ENCODE data around the gene JAGN1.
A peak's percentile ranks its signal among the peaks of the same experiment; 100 is the strongest.

The JAGN1 gene

DNA sequence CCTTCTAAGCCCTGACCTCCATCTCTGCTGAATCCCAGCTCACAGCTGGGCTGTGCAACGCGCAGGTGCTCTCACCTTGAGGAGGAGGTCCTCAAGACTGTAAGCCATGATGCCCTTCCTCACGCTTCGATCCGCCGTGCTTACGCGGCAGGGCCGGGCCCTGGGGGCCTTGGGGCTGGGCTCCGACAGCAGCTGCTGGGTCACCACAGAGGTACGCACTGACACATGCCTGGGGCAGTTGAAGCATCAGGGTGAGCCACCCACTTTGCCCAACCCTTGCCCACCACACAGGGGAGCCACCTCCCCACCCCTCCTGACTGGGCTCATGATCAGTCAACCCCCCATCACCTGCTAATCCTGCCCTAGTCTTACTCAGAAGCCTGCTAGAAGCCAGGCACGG is 13.4 kb upstream of the JAGN1 start:
- Histone ChIP-seq H3K27me3 (replicated peaks in 2 of 5; ENCODE audit: control insufficient read depth in 4 of 5, insufficient read depth in 5 of 5, low read length in 4 of 5) (no peaks in the 10 kb centered on the region), H3K4me3 (ENCODE audit: control insufficient read depth in 1 of 7, extremely low read depth in 1 of 7, insufficient read depth in 4 of 7, low read depth in 2 of 7, low read length in 6 of 7) (no peak overlapping the region), H3K36me3 (ENCODE audit: control insufficient read depth in 4 of 4, insufficient read depth in 4 of 4, low read length in 3 of 4) (no peaks in the 10 kb centered on the region), H3K27ac (ENCODE audit: insufficient read depth in 1 of 2, low read depth in 1 of 2, low read length in 2 of 2, poor library complexity in 1 of 2, severe bottlenecking in 2 of 2) (no peak overlapping the region), H3K9me3 (ENCODE audit: control extremely low read depth in 1 of 5, control insufficient read depth in 4 of 5, insufficient read depth in 2 of 5, low read depth in 1 of 5, low read length in 4 of 5) (no peaks in the 10 kb centered on the region), H3K4me1 (ENCODE audit: control extremely low read depth in 1 of 4, control insufficient read depth in 4 of 4, insufficient read depth in 4 of 4, low read length in 3 of 4) (no peaks in the 10 kb centered on the region)
- ChIA-PET POLR2A (no interaction called here), CTCF (interaction anchor here (1.1 to 1.3 kb wide), 2 partner anchors 16 to 56 kb away, joined by 3 read pairs; no protein-coding TSS in a partner anchor)
- 93% methylated on average over 11 of the region's 12 CpGs for WGBS (ENCODE audit: insufficient coverage)
- peak in 2 of 3 donors; percentile 40 to 46 for DNase-seq

DNA sequence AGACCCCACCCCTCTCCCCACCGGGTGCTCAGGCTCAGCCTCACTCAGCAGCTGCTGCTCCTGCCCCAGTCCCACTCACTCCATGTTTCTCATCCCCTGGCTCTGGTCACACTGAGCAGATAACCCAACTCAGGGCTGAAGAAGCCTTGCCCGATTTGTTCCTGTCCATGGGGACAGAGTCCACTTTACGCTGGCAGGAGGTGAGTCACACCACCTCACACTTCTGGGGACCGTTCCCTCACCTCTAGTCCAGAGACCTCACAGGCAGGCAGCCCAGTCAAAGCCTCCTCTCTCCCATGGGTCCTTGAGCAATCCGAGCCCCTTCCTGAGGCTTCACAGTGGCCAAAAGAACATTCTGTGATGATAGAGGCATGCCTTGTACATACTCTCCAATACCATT is 11.7 kb upstream of the JAGN1 start:
- POLR2A ChIA-PET = no interaction called here
- Histone ChIP-seq H3K27ac (ENCODE audit: insufficient read depth in 1 of 2, low read depth in 1 of 2, low read length in 2 of 2, poor library complexity in 1 of 2, severe bottlenecking in 2 of 2) (no peak overlapping the region), H3K4me3 (ENCODE audit: control insufficient read depth in 1 of 7, extremely low read depth in 1 of 7, insufficient read depth in 4 of 7, low read depth in 2 of 7, low read length in 6 of 7) (no peak overlapping the region), H3K36me3 (ENCODE audit: control insufficient read depth in 4 of 4, insufficient read depth in 4 of 4, low read length in 3 of 4) (no peaks in the 10 kb centered on the region), H3K27me3 (replicated peaks in 2 of 5; ENCODE audit: control insufficient read depth in 4 of 5, insufficient read depth in 5 of 5, low read length in 4 of 5) (no peaks in the 10 kb centered on the region), H3K9me3 (ENCODE audit: control extremely low read depth in 1 of 5, control insufficient read depth in 4 of 5, insufficient read depth in 2 of 5, low read depth in 1 of 5, low read length in 4 of 5) (no peaks in the 10 kb centered on the region), H3K4me1 (ENCODE audit: control extremely low read depth in 1 of 4, control insufficient read depth in 4 of 4, insufficient read depth in 4 of 4, low read length in 3 of 4) (no peaks in the 10 kb centered on the region)
- CTCF ChIA-PET = interaction anchor here (1.0 to 1.5 kb wide), 2 partner anchors 15 to 24 kb away, joined by 3 to 4 read pairs; partner anchors contain the start of gene IL17RE
- 85% methylated on average over 3 of the region's 5 CpGs for WGBS (ENCODE audit: insufficient coverage)
- DNase-seq = no peak

DNA sequence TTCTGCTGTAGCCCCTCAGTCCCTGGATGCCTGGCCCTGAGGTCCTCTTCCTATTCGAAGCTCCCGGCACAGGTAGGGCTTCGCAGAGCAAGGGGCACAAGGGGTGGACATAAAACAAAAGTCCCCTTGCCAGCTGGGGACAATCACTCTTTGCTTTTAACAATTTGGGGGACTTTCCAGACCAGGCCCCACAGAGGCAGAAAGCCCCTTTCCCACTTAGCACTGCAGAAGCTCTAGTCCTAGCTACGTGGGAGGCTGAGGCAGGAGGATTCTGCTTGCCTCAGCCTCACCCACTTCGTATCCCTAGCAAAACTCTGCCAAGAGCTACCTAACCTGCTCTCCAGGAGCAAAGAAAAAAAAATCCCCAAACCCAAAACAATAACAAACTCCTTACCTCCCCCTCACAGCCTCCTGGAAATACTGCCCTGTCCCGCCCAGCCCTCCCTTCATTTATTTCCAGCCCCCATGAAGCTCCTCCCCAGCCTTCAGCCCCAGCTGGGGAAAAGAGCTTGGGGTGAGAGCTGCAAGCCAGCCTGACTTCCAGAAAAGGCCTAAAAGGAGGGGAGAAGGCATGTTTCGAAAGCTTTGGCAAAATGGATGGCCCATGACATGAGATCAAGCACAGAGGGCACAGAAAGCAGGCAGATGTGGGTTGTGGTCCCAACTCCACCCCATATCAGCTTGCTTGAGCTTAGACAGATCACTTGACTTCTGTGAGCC is 10.4 kb upstream of the JAGN1 start, which contains the start of gene CIDEC:
Gene CIDEC (minus strand): TSS at position 424 of the 720 bp plus-strand sequence. CDS start 1,767 bp downstream, outside the sequence.
- POLR2A ChIA-PET = no interaction called here
- Histone ChIP-seq H3K27ac (ENCODE audit: insufficient read depth in 1 of 2, low read depth in 1 of 2, low read length in 2 of 2, poor library complexity in 1 of 2, severe bottlenecking in 2 of 2) (no peak within 1 kb of the TSS), H3K4me1 (ENCODE audit: control extremely low read depth in 1 of 4, control insufficient read depth in 4 of 4, insufficient read depth in 4 of 4, low read length in 3 of 4) (no peaks in the 10 kb centered on the region), H3K9me3 (ENCODE audit: control extremely low read depth in 1 of 5, control insufficient read depth in 4 of 5, insufficient read depth in 2 of 5, low read depth in 1 of 5, low read length in 4 of 5) (no peaks in the 10 kb centered on the region), H3K36me3 (ENCODE audit: control insufficient read depth in 4 of 4, insufficient read depth in 4 of 4, low read length in 3 of 4) (no peaks in the 10 kb centered on the region), H3K27me3 (replicated peaks in 2 of 5; ENCODE audit: control insufficient read depth in 4 of 5, insufficient read depth in 5 of 5, low read length in 4 of 5) (no peaks in the 10 kb centered on the region), H3K4me3 (ENCODE audit: control insufficient read depth in 1 of 7, extremely low read depth in 1 of 7, insufficient read depth in 4 of 7, low read depth in 2 of 7, low read length in 6 of 7) (no peak within 1 kb of the TSS)
- CTCF ChIA-PET = interaction anchor here (1.0 to 1.9 kb wide), 5 partner anchors 15 to 51 kb away, joined by 3 to 5 read pairs (median 4); no protein-coding TSS in a partner anchor
- DNase-seq = no peak
- WGBS (ENCODE audit: insufficient coverage) = 99% methylated on average over 6 of the region's 7 CpGs

DNA sequence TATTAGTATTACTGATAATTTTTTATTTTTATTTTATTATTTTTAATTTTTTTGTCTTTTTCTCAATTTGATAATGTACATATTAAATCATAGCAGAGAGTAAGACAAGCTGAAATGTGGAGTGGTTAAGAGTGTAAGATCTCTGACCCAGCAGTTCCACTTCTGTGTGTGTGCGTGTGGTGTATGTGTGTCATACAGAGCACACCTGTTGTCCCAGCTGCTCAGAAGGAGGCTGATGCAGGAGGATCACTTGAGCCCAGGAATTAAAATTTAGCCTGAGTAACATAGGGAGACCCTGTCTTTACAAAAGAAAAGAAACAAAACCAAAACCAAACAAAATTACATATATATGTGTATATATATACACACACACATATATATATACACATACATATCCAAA is 9.0 kb upstream of the JAGN1 start:
- no peak overlapping the region for H3K27ac ChIP-seq (ENCODE audit: insufficient read depth in 1 of 2, low read depth in 1 of 2, low read length in 2 of 2, poor library complexity in 1 of 2, severe bottlenecking in 2 of 2)
- CTCF ChIA-PET = interaction anchor here (1.9 kb wide), 1 partner anchor 32 kb away, joined by 4 read pairs; no protein-coding TSS in a partner anchor
- no peak for DNase-seq
- no peaks in the 10 kb centered on the region for H3K9me3 ChIP-seq (ENCODE audit: control extremely low read depth in 1 of 5, control insufficient read depth in 4 of 5, insufficient read depth in 2 of 5, low read depth in 1 of 5, low read length in 4 of 5)
- no peaks in the 10 kb centered on the region for H3K4me1 ChIP-seq (ENCODE audit: control extremely low read depth in 1 of 4, control insufficient read depth in 4 of 4, insufficient read depth in 4 of 4, low read length in 3 of 4)
- POLR2A ChIA-PET = no interaction called here
- H3K4me3 ChIP-seq (ENCODE audit: control insufficient read depth in 1 of 7, extremely low read depth in 1 of 7, insufficient read depth in 4 of 7, low read depth in 2 of 7, low read length in 6 of 7) = no peak overlapping the region
- no peaks in the 10 kb centered on the region for H3K27me3 ChIP-seq (replicated peaks in 2 of 5; ENCODE audit: control insufficient read depth in 4 of 5, insufficient read depth in 5 of 5, low read length in 4 of 5)
- H3K36me3 ChIP-seq (ENCODE audit: control insufficient read depth in 4 of 4, insufficient read depth in 4 of 4, low read length in 3 of 4) = no peaks in the 10 kb centered on the region
- no CpG with 5 or more reads among the region's 1 CpG for WGBS (ENCODE audit: insufficient coverage)

DNA sequence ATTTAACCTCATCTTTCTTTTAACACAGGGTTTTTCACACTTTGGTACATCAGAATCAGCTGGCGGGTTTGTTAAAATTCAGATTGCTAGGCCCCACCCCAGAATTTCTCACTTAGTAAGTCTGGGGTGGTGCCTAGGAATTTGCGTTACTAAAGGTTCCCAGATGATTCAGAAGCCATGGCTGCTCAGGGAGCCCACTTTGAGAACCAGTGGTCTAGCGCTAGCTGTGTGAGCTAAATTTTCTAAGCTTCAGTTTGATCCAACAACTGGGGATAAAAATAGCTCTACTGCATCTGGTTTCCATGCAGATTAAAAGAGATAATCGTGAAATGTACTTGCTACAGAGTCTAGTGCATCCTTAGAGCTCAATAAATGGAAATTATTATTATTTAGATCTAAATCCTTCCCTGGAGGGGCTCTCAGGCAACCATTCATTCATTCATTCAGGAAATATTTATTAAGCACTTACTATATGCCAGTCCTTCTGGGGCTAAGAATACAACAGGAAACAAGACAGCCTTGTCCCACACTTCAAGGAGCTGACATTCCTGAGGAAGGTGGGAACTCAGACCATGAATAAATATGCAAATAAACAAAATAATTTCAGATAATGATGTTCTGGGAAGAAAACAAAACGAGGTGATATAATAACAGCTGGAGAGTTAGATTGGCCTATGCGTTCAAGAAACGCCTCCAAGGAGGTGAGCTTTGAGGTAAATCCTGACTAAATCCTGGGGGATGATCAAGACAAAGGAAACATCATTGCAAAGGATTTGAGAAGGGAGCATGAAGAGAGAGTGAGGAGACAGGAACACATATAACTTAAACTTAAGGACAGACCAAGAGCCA is 6.5 kb upstream of the JAGN1 start:
- H3K4me3 ChIP-seq (ENCODE audit: control insufficient read depth in 1 of 7, extremely low read depth in 1 of 7, insufficient read depth in 4 of 7, low read depth in 2 of 7, low read length in 6 of 7) = no peak overlapping the region
- H3K4me1 ChIP-seq (ENCODE audit: control extremely low read depth in 1 of 4, control insufficient read depth in 4 of 4, insufficient read depth in 4 of 4, low read length in 3 of 4) = no peaks in the 10 kb centered on the region
- H3K9me3 ChIP-seq (ENCODE audit: control extremely low read depth in 1 of 5, control insufficient read depth in 4 of 5, insufficient read depth in 2 of 5, low read depth in 1 of 5, low read length in 4 of 5) = no peaks in the 10 kb centered on the region
- 91% methylated on average over 6 of the region's 7 CpGs for WGBS (ENCODE audit: insufficient coverage)
- no peak overlapping the region for H3K27ac ChIP-seq (ENCODE audit: insufficient read depth in 1 of 2, low read depth in 1 of 2, low read length in 2 of 2, poor library complexity in 1 of 2, severe bottlenecking in 2 of 2)
- DNase-seq = no peak
- no peaks in the 10 kb centered on the region for H3K36me3 ChIP-seq (ENCODE audit: control insufficient read depth in 4 of 4, insufficient read depth in 4 of 4, low read length in 3 of 4)
- ChIA-PET CTCF (interaction anchor here (0.9 to 2.4 kb wide), 4 partner anchors 9 to 48 kb away, joined by 3 to 11 read pairs (median 4); partner anchors contain the start of gene CRELD1), POLR2A (no interaction called here)
- no peaks in the 10 kb centered on the region for H3K27me3 ChIP-seq (replicated peaks in 2 of 5; ENCODE audit: control insufficient read depth in 4 of 5, insufficient read depth in 5 of 5, low read length in 4 of 5)

DNA sequence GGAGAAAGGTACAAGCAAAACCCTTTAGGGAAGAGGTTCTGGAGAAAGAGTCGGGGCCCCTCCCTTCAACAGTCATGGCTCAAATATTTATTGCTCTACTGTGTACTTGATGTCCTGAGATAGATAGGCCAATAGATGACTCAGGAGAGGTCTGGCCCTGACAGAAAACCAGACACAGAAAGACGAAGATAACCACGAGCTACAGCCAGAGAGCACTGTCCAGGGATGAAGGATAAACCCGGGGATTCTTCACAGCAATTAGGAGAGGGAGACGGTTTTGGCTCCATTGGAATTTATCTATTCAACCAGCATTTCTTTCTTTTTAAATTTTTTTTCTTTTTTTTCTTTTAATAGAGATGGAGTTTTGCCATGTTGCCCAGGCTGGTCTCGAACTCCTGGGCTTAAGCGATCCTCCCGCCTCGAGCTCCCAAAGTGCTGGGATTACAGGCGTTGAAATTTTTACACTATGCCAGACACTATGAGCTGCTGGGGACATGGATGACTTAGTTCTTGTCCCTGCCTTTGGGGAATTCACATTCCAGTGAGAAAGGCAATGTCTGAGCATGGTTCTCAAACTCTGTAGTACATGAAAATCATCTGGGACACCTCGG is 5.8 kb upstream of the JAGN1 start:
- Histone ChIP-seq H3K4me1 (ENCODE audit: control extremely low read depth in 1 of 4, control insufficient read depth in 4 of 4, insufficient read depth in 4 of 4, low read length in 3 of 4) (no peaks in the 10 kb centered on the region), H3K4me3 (ENCODE audit: control insufficient read depth in 1 of 7, extremely low read depth in 1 of 7, insufficient read depth in 4 of 7, low read depth in 2 of 7, low read length in 6 of 7) (no peak overlapping the region), H3K27me3 (replicated peaks in 2 of 5; ENCODE audit: control insufficient read depth in 4 of 5, insufficient read depth in 5 of 5, low read length in 4 of 5) (no peaks in the 10 kb centered on the region), H3K27ac (ENCODE audit: insufficient read depth in 1 of 2, low read depth in 1 of 2, low read length in 2 of 2, poor library complexity in 1 of 2, severe bottlenecking in 2 of 2) (no peak overlapping the region), H3K9me3 (ENCODE audit: control extremely low read depth in 1 of 5, control insufficient read depth in 4 of 5, insufficient read depth in 2 of 5, low read depth in 1 of 5, low read length in 4 of 5) (no peaks in the 10 kb centered on the region), H3K36me3 (ENCODE audit: control insufficient read depth in 4 of 4, insufficient read depth in 4 of 4, low read length in 3 of 4) (no peaks in the 10 kb centered on the region)
- DNase-seq = no peak
- ChIA-PET CTCF (interaction anchor here (0.9 to 2.4 kb wide), 4 partner anchors 20 to 48 kb away, joined by 3 to 11 read pairs (median 3); partner anchors contain the start of gene CRELD1), POLR2A (no interaction called here)
- 91% methylated on average over 7 of the region's 11 CpGs for WGBS (ENCODE audit: insufficient coverage)
